H1 (cell line): ENCODE results near the gene FAM162A. TPM values are rescaled to one million over a fixed set of nuclear protein-coding genes. Genes with fewer than 3 reads are reported as not detected.

Source experiments
- SP4 ChIP-seq: IDR thresholded peaks from 2 replicates; pipeline ENCODE4 v1.6.1; 2012; ENCODE audit warnings: low read length, inconsistent platforms
- polyA plus RNA-seq, 7 experiments: library from polyadenylated mRNA; depleted of rRNA in 3 of 7; stranded (reverse) in 5 of 7; unstranded in 2 of 7; fragments of >200 nt in 5 of 7; fragments of 200-250 nt in 2 of 7; gene quantifications; 1 replicate in 5 of 7; 2 replicates in 1 of 7; 4 replicates in 1 of 7; pipeline versions ENCODE4 v1.2.1 to v1.2.3, GENCODE V29; 2011 to 2013; ENCODE audit warnings: missing spikeins in 2 of 7, mixed read lengths in 2 of 7
- total RNA-seq: library from RNA; stranded (reverse); fragmentation: NEBNext Ultra II Directional; extraction: Animal tissue kit (Norgen Biotek cat#: 25700); gene quantifications from 2 replicates; pipeline ENCODE4 v1.2.1, GENCODE V29; 2021

Gene FAM162A
- total and polyA plus RNA-seq, 2 of the 8 experiments (the other 6 are each of a cell fraction or from before 2014, with no cell fraction given), result 38.2 to 59.7 TPM

DNA sequence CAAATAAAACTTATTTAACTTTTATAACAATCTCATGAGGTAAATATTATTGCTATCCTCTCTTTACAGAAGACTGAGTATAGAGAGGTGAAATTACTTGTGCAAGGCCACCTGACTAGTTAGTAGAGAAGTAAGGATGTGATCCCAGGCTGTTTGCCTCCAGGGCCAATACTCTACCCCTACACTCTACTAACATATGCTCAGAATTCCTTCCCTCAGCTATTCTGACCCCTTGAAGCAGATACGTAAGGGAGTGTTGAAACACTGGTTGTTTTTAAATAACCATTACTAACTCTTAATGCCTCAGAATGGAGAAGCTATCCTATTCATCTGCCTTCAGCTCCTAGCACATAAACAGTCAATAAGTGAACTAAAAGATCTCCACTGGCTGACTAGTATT lies 34.8 kb upstream of the FAM162A start (continued):
- no peak for TF ChIP-seq SP4
